Body of pancreas (tissue), 4 donors: ENCODE measurements around the gene GNG5. TPM values are rescaled to one million over a fixed set of nuclear protein-coding genes. Genes with fewer than 3 reads are reported as not detected.

Source experiments
- ATAC-seq: fragments of 150-250 bp; one replicate; pipeline ENCODE4 v1.9.1; 2016
- DNase-seq, 4 donors: peaks; one replicate each; pipeline ENCODE4 v3.0.0-alpha.2; 2019
- H3K27ac ChIP-seq, 4 donors: fragments of 200-600 bp; sonication (generic); 1 replicate in 3 of 4; 2 replicates in 1 of 4; pipeline versions ENCODE4 v1.5.1 to v1.6.1; 2016 to 2019; ENCODE audit warnings: mild to moderate bottlenecking in 1 of 4, mixed read lengths in 1 of 4, moderate library complexity in 1 of 4
- H3K27me3 ChIP-seq, 2 donors: fragments of 200-600 bp; sonication (generic); one replicate each; pipeline ENCODE4 v1.6.0; 2016; ENCODE audit warnings: mild to moderate bottlenecking in 1 of 2
- H3K36me3 ChIP-seq, 2 donors: fragments of 200-600 bp; sonication (generic); replicated peaks in 1 of 2; 2 replicates each; pipeline ENCODE4 v1.5.1; 2016; ENCODE audit warnings: low read depth in 2 of 2; ENCODE audit not compliant: insufficient read depth in 1 of 2
- H3K4me1 ChIP-seq: fragments of 200-600 bp; sonication (generic); one replicate; pipeline ENCODE4 v1.6.0; 2016
- H3K4me3 ChIP-seq, 2 donors: fragments of 200-600 bp; sonication (generic); 1 replicate in 1 of 2; 2 replicates in 1 of 2; pipeline ENCODE4 v1.5.1; 2016 to 2019
- H3K9me3 ChIP-seq, 3 donors: fragments of 200-600 bp; sonication (generic); 1 replicate in 2 of 3; 2 replicates in 1 of 3; pipeline ENCODE4 v1.5.1; 2016
- CTCF ChIP-seq, 7 experiments: fragments of 450-650 bp in 4 of 7; fragments of 200-600 bp in 3 of 7; sonication (generic) in 3 of 7; IDR thresholded peaks; one replicate each; pipeline ENCODE4 v1.5.1; 2016 to 2019; ENCODE audit warnings: antibody characterized with exemption in 7 of 7
- POLR2A ChIP-seq, 3 donors: fragments of 450-650 bp; IDR thresholded peaks; one replicate each; pipeline ENCODE4 v1.6.1; 2016; ENCODE audit warnings: antibody characterized with exemption in 3 of 3, mild to moderate bottlenecking in 2 of 3
- WGBS, 2 donors: methylation state at CpG; one replicate each; pipeline ENCODE4 v1.1.5; 2017; 5-methylcytosine and 5-hydroxymethylcytosine counted together
- intact Hi-C: fragments of 100-400 bp; cut with DNase I; formaldehyde crosslinking; loops from one replicate; pipeline ENCODE4 v1.15.1; 2023
- total RNA-seq, 2 donors: library from RNA; depleted of rRNA; stranded (reverse); fragments of >200 nt; gene quantifications; one replicate each; pipeline ENCODE4 v1.1.0, GENCODE V29; 2016

The GNG5 gene
- total RNA-seq = 10 to 100 TPM; 12.7 to 28.0 TPM

DNA sequence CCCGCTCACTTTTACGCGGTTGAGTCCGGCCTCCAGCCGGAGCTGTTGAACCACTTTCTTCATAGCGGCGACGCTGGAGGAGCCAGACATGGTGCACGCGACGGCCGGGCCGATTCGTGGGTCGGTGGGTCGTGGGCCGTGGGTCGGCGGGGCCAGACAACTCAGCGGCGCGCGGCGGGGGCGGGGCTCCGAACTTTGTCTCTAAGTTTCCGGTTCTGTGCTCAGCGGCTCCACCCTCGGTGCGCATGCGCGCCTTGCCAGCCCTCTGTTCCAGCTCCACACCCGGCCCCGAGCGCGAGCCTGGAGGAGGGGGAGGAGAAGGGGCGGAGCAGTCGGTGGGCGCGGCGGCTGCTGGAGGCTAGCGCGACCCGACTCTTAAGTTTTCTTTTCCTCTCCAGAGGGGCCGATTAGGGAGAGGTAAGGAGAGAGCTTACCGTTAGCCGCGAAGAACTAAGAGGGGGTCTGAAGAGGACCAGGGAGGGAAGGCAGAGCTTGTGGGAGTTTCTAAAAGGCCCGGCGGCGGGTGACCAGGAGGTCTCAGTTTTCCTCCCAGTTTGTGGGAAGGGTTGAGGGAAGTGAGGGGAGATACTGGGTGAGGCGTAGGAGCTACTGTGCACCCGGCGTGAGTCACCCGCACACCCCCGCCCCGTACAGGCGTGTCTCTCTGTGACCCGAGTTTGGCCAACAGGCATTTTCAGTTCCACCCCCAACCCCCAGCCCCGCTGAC, at the start of gene GNG5, which contains the start of gene SPATA1:
Gene GNG5, minus strand, starts transcription at position 580 of the 727 bp plus-strand sequence. Its CDS starts 490 bp downstream, at position 90.
Gene SPATA1, plus strand, starts transcription at position 385 of the 727 bp plus-strand sequence. CDS start 9,974 bp downstream, outside the sequence.
- TF ChIP-seq POLR2A (IDR thresholded peaks at IDR 0.05) = peak; percentile 73 to 97 (median 97)
- TF ChIP-seq CTCF (IDR thresholded peaks at IDR 0.05) = peak in 1 of 7 experiments; percentile 9
- DNase-seq (peak; percentile 98 to 99 (median 98)), ATAC-seq (peak; percentile 95)
- Histone ChIP-seq H3K27me3 (no peaks in the 10 kb centered on the region), H3K27ac (peak within 1 kb of the TSS; percentile 87 to 99 (median 94)), H3K4me3 (peak within 1 kb of the TSS; percentile 68 to 78), H3K9me3 (no peaks in the 10 kb centered on the region), H3K36me3 (no peaks in the 10 kb centered on the region), H3K4me1 (peaks cover 37% of the 10 kb centered on the region)
- 0% methylated on average over 41 to 53 of the region's 60 CpGs for WGBS, 2 donors
- intact Hi-C loops = no loop called here

GRCh38 chr1:84550826-84551225, 44.4 kb upstream of the GNG5 start:
- Histone ChIP-seq H3K27me3 (no peaks in the 10 kb centered on the region), H3K9me3 (no peaks in the 10 kb centered on the region), H3K4me1 (no peaks in the 10 kb centered on the region), H3K36me3 (peaks cover 0 to 3% of the 10 kb centered on the region in 2 donors), H3K27ac (no peak overlapping the region), H3K4me3 (no peak overlapping the region)
- 81 to 86% methylated on average over 2 of the region's 2 CpGs for WGBS, 2 donors
- intact Hi-C loops = no loop called here
- no peak for TF ChIP-seq CTCF (IDR thresholded peaks at IDR 0.05)
- no peak for TF ChIP-seq POLR2A (IDR thresholded peaks at IDR 0.05)
- ATAC-seq = no peak
- no peak for DNase-seq

- Histone ChIP-seq H3K36me3 (no peaks in the 10 kb centered on the region), H3K9me3 (no peaks in the 10 kb centered on the region), H3K27me3 (no peaks in the 10 kb centered on the region), H3K4me1 (no peaks in the 10 kb centered on the region), H3K27ac (no peak overlapping the region), H3K4me3 (no peak overlapping the region)
- DNase-seq (no peak), ATAC-seq (no peak)
- WGBS, 2 donors = 74 to 82% methylated on average over 4 of the region's 4 CpGs
- TF ChIP-seq CTCF (IDR thresholded peaks at IDR 0.05) = peak in 5 of 7 experiments; percentile 10 to 49 (median 31)
- no peak for TF ChIP-seq POLR2A (IDR thresholded peaks at IDR 0.05)
- intact Hi-C loops = no loop called here
Observed at GRCh38 chr1:84541679-84542078, 35.3 kb upstream of the GNG5 start.

GRCh38 chr1:84540759-84541158, 34.4 kb upstream of the GNG5 start:
- 16 to 17% methylated on average over 1 of the region's 1 CpG for WGBS, 2 donors
- H3K27ac ChIP-seq = no peak overlapping the region
- ATAC-seq (no peak), DNase-seq (no peak)
- TF ChIP-seq CTCF (IDR thresholded peaks at IDR 0.05) (no peak), POLR2A (IDR thresholded peaks at IDR 0.05) (no peak)
- intact Hi-C loops = no loop called here
- H3K36me3 ChIP-seq = no peaks in the 10 kb centered on the region
- H3K27me3 ChIP-seq = no peaks in the 10 kb centered on the region
- H3K4me3 ChIP-seq = no peak overlapping the region
- no peaks in the 10 kb centered on the region for H3K9me3 ChIP-seq
- H3K4me1 ChIP-seq = no peaks in the 10 kb centered on the region
